Keratinocyte (primary cell): ENCODE measurements around the gene MTA1.

Experiments
- CTCF ChIP-seq, 3 experiments: IDR thresholded peaks in 1 of 3; conservative IDR thresholded peaks in 1 of 3; optimal IDR thresholded peaks in 1 of 3; 2 replicates in 2 of 3; 3 replicates in 1 of 3; pipeline versions ENCODE3 to v1.5.1; 2011; ENCODE audit warnings: low read length in 3 of 3, mild to moderate bottlenecking in 3 of 3, moderate library complexity in 2 of 3, control low read depth in 1 of 3, inconsistent platforms in 1 of 3; ENCODE audit not compliant: insufficient read depth in 2 of 3; ENCODE audit errors: extremely low read depth in 1 of 3
- EZH2 ChIP-seq: IDR thresholded peaks from one replicate; pipeline ENCODE4 v1.6.1; 2012; ENCODE audit warnings: inconsistent platforms, mild to moderate bottlenecking, low read length, moderate library complexity

GRCh38 chr14:105416671-105417070 lies 3.0 kb upstream of the MTA1 start:
- TF ChIP-seq EZH2 (no peak), CTCF (optimal IDR thresholded peaks at IDR 0.05 in 1 of 3, IDR thresholded peaks at IDR 0.05 in 1 of 3, conservative IDR thresholded peaks at IDR 0.05 in 1 of 3; ENCODE audit: extremely low read depth in 1 of 3, insufficient read depth in 2 of 3, low read length in 3 of 3) (no peak)
